Muscle of arm (tissue), 12 donors: Measurements from ENCODE around the gene INHBE. TPM values are rescaled to one million over a fixed set of nuclear protein-coding genes. Genes with fewer than 3 reads are reported as not detected.

Experiments used
- DNase-seq: peaks from one replicate; pipeline ENCODE4 v3.0.0-alpha.2; 2013
- polyA plus RNA-seq, 12 donors: library from polyadenylated mRNA; unstranded; fragments of 120-200 nt; gene quantifications; one replicate each; pipeline ENCODE4 v1.2.1, GENCODE V29; 2013; ENCODE audit not compliant: insufficient read length in 12 of 12

INHBE gene
- polyA plus RNA-seq, 12 donors: 1.0 to 3.4 (median 2.2) TPM; not detected in 2

DNA sequence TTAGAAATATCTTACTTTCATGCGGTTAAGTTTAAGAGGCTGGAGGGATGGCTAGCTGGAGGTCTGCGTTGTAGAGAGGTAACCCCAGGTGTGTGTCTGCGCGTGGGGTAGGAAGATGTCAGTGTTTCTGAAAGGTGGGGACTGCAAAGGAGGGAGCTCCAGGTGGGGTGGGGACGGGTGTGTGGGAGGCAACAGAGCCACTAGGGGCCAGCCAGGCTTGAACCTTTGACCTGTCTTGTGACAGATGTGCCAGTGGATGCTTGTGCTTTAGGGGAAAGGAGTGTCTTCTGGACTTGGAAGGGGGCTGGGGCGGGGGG is 5.3 kb downstream of the INHBE start:
- DNase-seq: no peak

DNA sequence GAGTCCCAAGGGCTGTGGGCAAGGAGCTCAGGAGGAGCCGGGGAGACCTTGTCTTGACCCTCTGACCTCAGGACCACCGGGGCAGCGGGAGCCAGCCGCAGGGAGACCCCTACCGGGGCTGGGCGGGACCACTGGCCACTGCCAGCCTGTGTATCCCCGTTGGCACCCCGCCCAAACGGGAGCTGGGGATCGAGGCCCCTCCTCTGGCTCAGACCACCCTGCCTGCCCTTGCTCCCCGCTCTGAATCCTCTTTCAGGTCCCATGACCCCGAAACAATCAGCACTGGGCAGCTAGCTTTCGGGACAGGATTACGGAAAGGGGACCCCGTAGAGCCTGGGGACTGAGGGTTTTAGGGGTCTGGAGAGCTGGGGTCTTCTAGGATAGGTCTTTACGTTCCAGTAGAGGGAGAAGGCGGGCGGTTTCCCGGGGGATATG is 5.8 kb downstream of the INHBE start:
- no peak for DNase-seq

DNA sequence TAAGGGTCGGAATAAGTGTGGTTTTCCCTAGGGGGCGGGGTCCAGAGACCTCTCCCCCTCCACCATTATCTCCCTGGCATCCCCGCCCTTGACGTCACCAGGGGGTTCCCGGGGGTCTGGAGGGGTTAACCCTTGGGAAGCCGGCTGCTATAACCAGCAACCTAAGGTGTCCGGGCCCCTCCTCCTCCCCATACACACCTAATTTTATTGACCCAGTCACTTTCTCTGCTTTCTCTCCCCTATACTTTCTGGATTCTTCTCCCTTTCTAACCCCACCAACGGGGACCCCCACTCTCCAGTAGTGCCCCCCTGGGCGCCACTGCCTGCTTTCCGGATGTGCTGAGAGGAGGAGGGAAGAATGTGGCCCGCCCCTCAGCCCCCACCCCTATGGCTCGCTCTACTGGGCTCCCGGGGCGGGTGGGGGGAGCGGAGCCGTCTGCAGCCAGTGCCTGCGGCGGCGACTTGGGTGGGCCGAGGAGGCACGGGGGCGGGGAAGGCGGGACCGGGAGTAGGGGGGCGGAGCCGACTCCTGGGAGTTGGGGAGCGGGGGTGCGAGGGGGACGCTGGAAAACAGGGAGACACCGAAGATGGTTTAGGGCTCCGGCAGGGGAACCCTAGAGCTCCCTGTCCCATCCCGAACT is 6.3 kb downstream of the INHBE start:
- peak; percentile 66 for DNase-seq

DNA sequence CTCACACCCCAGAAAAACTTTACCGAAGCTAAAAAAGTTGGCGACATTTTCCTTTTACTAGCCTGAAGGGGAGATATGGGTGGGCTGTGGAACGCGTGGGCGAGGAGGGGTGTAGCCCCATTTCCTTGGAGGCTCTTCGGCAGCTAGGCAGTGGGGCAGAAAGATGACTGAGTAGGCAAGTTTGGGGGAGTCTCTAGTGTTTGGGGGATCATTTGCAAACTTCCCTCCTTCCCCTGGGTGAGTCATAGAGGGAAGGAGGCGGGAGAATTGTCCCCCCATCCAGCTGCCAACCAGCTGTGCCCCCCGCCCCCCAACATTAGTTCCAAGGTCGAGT is 6.8 kb downstream of the INHBE start:
- peak; percentile 58 for DNase-seq

DNA sequence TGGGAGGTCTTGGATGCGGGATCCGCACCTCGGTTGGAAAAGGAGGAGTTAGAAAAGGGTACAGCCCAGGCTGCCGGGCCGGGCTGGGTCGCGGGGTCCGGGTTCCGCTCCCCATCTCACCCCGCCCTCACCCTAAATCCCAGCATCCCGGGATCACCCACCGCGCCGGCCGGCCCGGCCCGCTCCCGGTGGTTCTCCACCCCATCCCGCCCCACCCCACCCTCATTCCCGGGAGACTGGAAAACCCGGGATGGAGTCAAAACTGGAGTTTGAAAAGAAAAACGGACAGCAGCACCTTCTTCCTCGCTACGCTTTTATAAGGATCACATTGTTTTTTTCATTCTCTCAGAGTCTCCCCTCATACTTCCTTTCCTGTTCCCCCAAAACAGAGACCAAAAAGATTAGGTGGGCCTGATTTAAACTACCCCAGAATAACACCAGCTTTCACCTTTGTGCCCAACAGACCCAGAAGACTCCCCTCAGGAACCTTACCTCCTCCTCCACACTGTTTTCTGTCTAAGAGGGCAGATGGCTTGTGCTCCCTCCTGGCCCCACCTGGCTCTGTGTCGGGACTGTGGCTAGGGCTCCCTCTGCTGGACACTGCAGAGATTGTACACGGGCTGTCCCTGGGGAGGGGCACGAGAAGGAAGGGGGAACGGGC is 7.3 kb downstream of the INHBE start:
- peak; percentile 88 for DNase-seq

DNA sequence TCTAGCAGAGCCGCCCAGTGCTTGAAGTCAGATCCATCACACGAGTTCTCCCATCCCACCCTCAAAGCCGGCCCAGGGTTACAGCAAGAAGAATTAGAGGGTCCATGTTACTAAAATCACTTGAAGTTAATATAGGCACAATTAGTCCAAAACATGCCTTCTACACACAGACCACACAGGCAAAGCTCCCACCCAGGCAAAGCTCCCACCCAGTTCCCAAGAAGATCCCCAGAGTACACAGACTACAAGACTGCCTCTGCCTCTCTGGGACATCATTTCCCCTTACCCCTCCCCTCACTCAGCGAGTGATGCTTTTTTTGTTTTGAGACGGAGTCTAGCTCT is 7.8 kb downstream of the INHBE start:
- DNase-seq: no peak

DNA sequence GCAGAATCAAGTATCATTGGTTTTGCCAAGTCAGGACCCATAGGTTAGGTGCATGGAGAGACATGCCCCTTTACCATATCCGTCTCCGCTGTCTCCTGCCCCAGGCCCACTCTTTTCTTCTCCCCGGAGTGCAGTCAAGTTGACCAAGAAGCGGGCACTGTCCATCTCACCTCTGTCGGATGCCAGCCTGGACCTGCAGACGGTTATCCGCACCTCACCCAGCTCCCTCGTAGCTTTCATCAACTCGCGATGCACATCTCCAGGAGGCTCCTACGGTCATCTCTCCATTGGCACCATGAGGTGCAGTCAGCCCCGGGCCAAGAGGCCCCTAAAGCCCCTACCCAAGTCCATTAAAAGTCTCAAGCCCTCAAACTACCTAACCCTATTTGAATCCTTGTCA is 9.5 kb downstream of the INHBE start:
- DNase-seq: no peak

DNA sequence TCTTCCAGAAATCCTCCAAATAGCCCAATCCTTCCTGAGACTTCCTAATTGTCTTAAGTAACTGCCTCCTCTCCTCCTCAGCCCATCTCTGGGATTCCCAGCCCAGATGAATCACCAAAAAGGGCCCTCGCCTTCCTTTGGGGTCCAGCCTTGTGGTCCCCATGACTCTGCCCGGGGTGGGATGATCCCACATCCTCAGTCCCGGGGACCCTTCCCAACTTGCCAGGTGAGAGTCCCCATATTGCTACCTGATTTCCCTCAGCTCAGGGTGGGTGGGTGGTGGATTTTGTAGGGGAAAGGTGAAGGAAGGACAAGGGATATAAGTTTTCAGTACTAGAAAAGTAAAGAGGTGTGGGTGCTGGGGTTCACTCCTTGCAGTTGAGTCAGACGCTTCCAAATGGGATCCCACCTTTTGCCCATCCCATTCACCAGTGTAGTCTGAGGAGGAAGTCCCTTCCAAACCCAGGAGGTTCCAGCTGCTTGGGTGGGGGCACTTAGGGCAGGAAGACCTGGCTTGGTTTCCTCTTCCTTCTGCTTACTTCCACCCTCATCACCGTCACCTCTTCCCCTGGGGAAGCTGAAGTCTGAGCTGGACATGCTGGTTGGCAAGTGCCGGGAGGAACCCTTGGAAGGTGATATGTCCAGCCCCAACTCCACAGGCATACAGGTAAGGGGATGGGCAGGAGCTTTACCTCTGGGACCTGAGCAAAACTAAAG is 10.1 kb downstream of the INHBE start:
- no peak for DNase-seq

DNA sequence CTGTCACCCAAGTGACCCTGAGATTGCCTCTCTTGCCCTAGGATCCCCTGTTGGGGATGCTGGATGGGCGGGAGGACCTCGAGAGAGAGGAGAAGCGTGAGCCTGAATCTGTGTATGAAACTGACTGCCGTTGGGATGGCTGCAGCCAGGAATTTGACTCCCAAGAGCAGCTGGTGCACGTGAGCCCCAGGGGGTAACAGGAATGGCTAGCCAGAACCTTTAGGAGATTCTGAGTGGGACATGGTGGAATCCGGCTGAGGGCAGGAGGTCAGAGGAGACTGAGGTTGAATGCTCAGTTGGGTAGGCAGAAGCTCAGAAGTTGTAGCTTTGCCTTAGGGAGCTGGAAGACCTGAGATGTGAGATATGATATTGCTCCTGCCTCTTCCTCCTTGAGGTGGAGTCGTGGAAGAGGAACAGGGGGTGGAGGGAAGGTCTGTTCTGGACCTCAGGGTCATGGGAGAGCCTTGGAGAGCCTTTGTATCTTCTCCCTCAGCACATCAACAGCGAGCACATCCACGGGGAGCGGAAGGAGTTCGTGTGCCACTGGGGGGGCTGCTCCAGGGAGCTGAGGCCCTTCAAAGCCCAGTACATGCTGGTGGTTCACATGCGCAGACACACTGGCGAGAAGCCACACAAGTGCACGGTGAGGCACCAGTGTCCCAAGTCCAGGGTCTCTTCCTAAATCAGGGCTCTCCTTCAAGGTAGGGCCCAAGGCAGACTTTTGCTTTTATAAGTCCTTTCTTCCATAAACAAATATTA is 10.8 kb downstream of the INHBE start:
- no peak for DNase-seq

DNA sequence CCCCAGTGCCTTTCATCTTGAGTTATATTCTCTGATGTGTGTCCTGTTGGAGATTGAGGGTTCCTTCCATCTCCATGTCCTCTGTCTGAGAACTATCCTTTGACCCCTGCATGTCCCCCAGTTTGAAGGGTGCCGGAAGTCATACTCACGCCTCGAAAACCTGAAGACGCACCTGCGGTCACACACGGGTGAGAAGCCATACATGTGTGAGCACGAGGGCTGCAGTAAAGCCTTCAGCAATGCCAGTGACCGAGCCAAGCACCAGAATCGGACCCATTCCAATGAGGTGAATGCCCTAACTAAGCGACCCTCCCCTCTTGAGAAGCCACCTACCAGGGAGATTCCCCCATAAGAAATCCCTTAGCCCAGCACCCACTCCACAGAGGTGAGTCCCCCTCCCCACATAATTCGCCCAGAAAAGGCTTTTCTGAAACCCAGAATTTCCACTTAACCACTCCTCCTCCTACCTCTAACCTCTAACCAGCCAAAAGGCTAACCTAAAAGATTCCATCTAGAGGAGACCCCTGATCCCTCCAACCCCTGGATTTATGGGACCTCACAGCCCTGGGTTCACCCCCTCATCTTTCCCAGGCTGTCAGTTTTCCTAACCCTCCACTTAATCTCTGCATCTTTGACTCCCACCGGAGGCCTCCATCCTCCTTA is 12.2 kb downstream of the INHBE start:
- DNase-seq: no peak

DNA sequence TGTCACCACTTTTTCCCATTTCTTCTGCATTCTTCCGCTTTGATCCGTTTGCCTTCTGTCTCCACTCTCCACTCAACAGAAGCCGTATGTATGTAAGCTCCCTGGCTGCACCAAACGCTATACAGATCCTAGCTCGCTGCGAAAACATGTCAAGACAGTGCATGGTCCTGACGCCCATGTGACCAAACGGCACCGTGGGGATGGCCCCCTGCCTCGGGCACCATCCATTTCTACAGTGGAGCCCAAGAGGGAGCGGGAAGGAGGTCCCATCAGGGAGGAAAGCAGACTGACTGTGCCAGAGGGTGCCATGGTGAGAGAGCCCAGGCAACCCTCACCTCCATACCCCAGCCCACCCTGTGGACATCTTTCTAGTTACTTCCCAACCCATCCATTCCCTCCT is 12.8 kb downstream of the INHBE start:
- no peak for DNase-seq

DNA sequence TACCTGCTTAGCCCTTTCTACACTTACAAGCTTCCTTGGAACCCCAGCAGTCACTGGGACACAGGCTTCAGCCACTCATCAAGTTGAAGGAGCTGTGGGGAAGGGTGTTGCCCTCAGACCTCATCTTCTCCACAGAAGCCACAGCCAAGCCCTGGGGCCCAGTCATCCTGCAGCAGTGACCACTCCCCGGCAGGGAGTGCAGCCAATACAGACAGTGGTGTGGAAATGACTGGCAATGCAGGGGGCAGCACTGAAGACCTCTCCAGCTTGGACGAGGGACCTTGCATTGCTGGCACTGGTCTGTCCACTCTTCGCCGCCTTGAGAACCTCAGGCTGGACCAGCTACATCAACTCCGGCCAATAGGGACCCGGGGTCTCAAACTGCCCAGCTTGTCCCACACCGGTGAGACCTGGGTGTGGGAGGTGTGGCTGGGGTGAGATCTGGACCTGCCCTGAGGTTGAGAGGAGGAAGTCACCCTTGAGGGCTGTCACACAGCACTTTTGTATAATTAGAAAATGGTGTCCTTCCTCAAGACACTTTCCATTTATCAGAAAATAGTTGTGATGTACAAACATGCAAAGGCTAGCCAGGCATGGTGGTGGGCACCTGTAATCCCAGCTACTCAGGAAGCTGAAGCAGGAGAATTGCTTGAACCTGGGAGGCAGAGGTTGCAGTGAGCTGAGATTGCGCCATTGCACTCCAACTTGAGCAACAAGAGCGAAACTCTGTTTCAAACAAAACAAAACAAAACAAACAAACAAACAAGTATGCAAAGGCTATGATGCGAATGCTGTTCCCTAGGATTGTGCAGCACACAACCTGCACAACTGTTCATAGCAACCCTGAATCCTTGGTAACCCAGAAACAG is 14.4 kb downstream of the INHBE start:
- DNase-seq: no peak

DNA sequence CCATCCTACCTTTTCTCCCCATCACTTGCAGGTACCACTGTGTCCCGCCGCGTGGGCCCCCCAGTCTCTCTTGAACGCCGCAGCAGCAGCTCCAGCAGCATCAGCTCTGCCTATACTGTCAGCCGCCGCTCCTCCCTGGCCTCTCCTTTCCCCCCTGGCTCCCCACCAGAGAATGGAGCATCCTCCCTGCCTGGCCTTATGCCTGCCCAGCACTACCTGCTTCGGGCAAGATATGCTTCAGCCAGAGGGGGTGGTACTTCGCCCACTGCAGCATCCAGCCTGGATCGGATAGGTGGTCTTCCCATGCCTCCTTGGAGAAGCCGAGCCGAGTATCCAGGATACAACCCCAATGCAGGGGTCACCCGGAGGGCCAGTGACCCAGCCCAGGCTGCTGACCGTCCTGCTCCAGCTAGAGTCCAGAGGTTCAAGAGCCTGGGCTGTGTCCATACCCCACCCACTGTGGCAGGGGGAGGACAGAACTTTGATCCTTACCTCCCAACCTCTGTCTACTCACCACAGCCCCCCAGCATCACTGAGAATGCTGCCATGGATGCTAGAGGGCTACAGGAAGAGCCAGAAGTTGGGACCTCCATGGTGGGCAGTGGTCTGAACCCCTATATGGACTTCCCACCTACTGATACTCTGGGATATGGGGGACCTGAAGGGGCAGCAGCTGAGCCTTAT is 15.3 kb downstream of the INHBE start:
- no peak for DNase-seq

DNA sequence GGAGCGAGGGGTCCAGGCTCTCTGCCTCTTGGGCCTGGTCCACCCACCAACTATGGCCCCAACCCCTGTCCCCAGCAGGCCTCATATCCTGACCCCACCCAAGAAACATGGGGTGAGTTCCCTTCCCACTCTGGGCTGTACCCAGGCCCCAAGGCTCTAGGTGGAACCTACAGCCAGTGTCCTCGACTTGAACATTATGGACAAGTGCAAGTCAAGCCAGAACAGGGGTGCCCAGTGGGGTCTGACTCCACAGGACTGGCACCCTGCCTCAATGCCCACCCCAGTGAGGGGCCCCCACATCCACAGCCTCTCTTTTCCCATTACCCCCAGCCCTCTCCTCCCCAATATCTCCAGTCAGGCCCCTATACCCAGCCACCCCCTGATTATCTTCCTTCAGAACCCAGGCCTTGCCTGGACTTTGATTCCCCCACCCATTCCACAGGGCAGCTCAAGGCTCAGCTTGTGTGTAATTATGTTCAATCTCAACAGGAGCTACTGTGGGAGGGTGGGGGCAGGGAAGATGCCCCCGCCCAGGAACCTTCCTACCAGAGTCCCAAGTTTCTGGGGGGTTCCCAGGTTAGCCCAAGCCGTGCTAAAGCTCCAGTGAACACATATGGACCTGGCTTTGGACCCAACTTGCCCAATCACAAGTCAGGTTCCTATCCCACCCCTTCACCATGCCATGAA is 16.0 kb downstream of the INHBE start:
- DNase-seq: no peak

DNA sequence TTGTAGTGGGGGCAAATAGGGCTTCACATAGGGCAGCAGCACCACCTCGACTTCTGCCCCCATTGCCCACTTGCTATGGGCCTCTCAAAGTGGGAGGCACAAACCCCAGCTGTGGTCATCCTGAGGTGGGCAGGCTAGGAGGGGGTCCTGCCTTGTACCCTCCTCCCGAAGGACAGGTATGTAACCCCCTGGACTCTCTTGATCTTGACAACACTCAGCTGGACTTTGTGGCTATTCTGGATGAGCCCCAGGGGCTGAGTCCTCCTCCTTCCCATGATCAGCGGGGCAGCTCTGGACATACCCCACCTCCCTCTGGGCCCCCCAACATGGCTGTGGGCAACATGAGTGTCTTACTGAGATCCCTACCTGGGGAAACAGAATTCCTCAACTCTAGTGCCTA is 16.6 kb downstream of the INHBE start:
- DNase-seq: no peak

DNA sequence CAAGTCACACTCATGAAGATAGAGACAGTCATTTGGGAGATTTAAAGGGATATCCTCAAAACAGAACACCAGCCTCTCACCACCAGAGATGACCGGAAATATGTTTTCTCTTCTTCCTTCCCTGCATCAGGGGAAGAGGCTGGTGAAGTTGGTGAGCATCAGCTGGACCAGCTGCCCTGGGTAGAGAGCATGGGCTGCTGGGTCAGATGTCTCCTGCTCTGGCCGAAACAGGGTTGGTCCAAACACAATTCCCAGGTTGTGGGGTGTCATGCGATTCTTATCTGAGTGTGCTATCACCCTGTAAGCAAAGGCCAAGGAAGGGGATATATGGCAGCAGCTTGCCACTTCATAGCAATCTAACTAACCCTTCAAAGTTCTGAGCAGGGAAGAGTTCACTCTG is 17.3 kb downstream of the INHBE start:
- DNase-seq: no peak

DNA sequence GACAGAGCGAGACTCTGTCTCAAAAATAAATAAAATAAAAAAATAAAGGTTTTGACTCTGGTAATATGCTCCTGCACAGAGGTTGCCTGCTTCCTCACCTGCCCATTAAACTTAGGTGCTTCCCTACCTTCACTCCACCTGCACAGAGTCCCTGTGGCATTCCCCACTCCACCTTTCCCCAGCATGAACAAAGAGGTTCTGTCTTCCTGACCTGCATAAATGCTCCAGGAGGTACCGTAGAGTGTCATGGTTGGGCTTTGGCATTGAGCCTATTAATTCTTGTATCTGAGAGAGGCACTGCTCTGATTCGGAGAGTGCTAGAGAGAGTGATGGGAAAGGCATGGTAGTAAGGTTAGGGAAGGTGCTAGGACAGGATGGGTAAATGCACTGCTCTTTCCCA is 18.3 kb downstream of the INHBE start:
- DNase-seq: no peak

DNA sequence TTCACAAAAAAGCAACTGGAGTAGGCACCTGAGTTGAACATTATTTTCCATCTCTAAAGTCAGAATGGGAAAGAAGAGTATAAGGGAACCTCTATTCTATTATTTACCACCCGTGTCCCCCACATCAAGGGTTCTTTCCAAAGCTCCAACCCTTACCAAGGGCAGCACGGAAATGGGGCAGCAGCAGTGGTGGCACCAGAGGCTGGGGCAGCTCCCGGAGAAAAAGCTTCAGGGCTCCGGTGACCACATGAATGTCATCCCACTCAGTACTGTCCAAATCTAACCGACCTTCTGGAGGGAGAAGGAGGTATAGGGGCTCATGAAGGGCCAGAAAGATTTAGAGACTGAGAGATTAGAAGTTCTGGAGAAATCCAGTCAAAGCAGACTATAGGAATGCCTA is 18.8 kb downstream of the INHBE start:
- no peak for DNase-seq

DNA sequence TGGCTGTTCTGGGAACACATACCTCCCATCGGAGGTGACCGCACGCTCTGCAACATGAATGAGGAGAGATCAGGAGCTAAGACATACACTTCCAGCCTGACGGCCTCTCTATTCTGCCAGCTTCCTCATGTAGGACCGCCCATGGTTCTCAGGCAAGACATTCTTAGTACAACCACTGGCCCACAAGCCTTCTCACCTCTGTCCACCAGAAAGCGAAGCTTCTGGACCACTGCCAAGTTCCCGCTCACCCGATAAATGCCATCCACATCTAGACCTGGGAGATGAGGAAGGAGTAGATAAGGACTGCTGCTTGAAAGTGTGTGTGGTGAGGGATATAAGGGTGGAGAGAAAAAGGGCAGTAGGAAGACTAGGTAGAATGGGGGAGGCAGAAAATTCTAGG is 19.3 kb downstream of the INHBE start:
- no peak for DNase-seq

DNA sequence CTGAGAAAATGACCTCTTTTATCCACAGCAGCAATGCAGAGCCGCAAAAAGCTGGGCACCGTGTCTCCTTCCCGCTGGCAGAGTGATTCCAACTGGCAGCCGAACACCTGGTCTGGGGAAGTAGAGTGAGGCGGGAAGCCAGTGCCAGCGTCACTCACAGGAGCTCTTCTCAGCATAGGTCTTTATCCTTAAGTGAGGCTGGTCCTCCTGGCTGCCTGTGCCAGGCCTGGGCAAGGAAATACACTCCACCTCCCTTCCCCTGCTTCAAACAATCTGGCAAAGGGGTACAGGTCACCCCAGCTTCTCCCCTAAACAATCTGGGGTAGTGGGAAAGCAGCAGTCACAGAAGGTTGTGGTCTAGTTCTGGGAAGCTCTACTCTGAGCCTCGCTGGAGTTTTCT is 19.8 kb downstream of the INHBE start:
- DNase-seq: no peak
